HG03108 (cell line): ENCODE measurements around the gene KIAA1671.
"Not testable (repeated sequence)": the region's sequence is repeated elsewhere in the genome, so short reads cannot be mapped to it uniquely, and the experiment has no call there.

ENCODE experiments used
- ATAC-seq: cut with Tn5 transposase; IDR thresholded peaks from one replicate; pipeline ENCODE4 v1.9.1; 2021; ENCODE audit warnings: moderate library complexity; ENCODE audit not compliant: unreplicated experiment

The KIAA1671 gene

DNA sequence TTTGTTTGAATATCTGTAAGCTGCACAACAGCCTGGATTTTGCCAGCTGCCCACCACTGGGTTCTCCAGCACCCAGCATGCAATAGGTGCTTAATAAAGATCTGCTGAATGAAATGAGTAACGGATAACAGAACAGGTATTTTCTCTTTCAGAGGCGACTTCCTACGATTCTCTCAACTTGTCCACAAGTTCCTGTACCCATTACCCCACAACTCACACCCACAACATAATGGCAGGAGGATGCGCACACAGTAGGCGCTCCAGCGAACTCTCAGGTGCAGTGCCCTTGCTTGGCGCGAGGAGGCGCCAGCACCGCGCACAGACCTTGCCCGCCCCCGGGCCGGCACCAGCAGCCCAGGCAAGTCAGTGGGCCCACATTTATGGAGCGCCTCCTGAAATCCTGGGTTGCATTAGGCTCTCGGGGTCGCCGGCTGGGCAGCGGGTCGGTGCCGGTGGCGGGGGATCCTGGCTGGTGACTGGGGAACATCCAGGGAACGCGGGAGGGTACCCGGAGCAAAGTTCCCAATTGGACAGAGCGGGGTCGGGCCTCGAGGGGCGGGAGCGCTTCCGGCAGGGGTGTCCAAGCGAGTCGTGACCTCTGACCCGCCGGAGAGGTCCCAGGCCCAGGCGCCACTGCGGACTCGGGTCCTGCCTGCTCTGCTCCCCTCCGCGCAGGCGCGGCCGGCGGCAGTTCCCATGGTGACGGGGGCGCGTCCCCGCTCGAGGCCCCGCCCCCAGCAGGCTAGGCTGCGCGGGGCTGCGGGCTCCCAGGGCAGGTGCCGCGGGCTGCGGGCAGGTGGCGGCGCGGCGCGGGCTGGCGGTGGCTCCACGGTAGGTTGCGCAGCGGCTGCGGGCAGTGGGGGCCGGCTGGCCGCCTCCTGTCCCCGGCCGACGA is at the start of gene KIAA1671:
Gene KIAA1671, plus strand, starts transcription at position 775 of the 895 bp plus-strand sequence. CDS start 75,284 bp downstream, outside the sequence.
- no peak for ATAC-seq

DNA sequence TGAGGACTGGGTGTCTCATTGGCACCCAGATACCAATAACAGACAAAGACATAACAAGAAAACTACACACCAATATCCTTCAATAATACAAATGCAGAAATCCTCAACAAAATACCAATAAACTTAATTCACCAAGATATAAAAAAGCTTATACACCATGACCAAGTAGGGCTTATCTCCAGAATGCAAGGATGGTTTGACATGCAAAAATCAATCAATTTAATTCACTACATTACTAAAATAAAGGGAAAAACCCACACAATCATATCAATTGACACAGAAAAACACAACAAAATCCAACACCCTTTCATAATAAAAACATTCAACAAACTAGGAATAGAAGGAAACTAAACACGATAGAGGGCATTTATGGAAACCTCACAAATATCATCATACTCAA is 46.6 kb upstream of the KIAA1671 start:
- no peak for ATAC-seq

DNA sequence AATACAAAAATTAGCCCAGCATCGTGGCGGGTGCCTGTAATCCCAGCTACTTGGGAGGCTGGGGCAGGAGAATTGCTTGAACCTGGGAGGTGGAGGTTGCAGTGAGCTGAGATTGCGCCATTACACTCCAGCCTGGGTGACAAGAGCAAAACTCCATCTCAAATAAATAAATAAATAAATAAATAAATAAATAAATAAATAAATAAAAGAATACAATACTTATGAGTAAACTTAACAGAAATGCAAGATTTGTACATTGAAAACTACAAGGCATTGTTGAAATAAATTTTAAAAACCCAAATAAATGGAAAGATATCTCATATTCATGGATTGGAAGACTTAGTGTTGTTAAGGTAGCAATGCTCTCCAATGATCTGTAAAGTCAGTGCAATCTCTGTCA is 45.4 kb upstream of the KIAA1671 start:
- ATAC-seq: not testable (repeated sequence)

DNA sequence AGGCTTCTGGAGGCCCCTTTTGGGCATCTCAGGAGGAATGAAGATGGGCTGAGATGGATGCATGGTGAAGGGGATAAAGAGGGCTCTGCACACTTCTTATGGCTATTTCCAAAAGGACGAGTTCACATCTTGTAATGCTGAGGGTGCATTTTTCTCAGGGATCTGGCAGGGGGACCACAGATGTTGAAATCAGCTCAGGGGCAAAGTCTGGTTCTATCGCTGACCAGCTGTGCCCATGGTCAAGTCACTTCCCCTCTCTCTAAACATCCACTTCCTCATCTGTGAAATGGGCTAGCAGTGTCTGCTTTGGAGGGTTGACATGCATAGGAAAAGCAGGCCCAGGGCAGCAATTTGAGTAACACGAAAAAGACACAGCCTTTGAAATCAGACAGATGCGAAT is 32.5 kb upstream of the KIAA1671 start:
- no peak for ATAC-seq

DNA sequence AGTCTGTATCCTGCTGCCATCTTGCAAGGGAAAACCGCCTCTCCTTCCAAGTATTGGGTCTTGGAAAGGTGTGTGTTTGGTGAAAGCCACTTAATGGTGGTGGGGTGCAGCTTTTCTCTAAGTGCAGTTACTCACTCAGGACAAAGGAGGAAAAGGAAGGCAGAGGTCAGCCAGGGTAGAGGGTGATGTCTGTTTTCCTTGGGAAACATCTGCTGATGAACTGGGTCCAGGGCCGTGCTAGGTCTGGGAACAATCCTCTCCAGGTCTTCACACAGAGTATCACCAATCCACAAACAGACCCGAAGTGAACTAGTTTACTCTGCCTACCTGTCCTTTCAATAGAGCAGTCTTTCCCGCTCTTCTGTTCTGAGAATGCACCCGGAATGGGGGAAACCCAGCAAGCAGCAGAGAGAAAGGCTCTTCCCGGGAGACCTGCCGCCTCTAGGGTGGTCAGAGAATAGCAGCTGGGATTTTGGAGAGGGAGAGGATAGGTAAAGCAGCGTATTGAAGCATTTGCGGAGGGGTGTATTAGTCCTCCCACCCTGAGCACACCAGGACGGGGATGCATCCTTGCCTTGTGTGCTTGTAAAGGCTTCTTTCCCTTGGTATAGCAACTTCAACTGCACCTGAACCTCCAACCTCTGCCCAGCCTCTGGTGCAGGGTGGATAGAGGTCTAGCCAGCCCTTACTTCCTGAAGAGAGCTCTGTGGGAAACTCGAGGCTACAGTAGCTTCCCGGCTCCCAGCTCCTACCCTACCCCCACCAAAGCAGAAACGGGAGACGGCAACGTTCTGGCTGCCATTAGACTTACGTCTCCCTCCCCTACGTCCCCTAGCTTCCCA is 26.7 kb upstream of the KIAA1671 start:
- no peak for ATAC-seq

DNA sequence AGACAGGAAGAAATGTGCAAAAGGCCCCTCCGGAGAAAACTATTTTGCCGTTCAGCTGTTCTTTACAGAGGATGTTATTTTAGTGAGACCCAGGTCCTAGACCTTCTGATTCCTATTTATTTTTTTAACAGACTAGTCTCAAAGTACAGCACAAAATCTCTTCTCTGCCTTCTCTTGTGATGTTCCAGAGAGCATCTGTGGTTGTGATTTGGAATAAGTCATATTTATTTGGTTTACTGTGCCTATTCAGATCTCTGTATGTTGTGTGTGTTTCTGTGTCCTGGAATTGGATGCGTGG is 26.1 kb upstream of the KIAA1671 start:
- ATAC-seq: no peak

DNA sequence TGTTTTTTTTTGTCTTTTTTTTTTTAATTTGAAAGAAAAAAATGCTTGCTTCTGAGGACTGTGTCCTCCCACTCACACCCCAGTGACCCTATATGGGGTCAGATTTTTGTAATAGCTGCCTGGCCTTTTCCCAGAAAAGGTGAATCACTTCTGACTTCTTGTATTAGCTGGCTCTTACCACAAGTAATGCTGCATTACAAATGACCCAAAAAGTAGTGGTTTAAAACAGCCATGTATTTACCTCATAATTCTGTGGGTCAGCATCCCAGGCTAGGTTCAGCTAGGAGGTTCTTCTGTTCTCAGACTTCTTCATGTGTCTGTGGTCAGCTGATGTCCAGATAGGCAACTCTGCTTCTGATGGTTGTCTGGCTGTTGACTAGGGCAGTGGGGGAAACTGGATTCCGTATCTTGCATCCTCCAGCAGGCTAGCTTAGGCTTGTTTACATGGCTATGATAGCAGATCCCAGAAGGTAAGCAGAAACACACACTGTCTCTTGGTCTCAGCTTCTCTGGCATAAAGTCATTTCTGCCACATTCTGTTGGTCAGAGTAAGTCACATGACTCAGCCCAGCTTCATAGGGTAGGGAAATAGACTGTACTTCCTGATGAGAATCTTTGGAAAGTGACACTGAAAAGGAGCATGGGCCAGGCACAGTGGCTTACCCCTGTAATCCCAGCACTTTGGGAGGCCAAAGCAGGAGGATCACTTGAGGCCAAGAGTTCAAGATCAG is 25.5 kb upstream of the KIAA1671 start:
- no peak for ATAC-seq

DNA sequence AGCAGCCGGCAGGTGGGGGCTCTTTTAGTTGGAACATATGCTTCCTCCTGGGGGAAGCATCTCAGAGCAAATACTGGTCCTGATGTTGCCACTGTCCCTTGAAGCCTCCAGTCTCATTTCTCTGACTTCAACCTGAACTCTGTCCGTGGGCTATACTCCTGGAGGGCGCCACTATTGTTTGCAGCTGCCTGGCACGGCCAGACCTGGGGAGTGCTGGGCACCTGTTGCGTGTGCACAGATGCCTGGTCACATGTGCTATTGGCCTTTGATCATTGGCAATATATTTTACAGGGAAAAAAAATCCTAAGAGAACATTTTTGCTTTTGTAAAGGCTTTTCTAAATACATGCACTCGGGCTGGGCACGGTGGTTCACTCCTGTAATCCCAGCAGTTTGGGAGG is 24.2 kb upstream of the KIAA1671 start:
- no peak for ATAC-seq

DNA sequence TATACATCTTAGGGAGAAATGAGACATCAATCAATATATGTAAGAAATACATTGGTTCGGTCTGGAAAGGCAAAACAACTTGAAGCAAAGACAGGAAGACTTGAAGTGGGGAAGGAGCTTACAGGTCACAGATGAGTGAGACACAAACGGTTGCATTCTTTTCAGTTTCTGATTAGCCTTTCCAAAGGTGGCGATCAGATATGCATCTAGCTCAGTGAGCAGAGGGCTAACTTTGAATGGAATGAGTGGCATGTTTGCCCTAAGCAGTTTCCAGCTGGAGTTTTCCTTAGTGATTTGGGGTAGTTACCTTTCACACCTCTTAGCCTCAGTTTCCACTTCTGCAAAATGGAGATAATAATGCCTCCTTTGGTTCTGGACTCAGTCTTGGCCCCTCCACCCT is 21.8 kb upstream of the KIAA1671 start:
- ATAC-seq: no peak

DNA sequence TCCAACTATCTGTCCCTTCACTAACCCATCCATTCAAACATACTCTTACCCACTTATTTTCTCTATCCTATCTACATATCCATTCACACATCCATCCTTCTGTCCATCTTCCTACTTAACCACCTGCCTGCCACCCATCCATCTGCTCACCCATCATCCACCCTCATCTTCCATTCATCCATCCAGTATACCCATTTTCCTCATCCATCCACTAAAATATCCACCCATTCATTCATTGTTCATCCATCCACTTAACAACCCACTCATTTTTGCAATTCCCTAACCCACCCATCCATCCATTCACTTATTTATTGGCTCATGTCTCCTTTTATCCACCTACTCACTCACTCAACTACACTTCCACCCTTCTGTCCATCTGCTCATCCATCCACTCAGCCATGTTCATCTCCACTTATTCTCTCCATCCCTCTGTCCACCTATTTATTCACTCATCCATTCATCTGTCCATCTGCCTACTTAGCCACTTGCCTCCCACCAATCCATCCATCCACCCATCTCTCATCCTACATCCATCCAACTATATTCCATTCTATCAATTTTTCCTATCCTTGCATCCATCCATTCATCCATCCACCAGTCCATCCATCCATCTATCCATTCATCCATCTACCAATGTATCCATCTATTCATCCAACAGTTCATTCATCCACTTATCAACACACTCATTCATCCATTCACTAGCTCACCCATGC is 16.6 kb upstream of the KIAA1671 start:
- ATAC-seq: no peak

DNA sequence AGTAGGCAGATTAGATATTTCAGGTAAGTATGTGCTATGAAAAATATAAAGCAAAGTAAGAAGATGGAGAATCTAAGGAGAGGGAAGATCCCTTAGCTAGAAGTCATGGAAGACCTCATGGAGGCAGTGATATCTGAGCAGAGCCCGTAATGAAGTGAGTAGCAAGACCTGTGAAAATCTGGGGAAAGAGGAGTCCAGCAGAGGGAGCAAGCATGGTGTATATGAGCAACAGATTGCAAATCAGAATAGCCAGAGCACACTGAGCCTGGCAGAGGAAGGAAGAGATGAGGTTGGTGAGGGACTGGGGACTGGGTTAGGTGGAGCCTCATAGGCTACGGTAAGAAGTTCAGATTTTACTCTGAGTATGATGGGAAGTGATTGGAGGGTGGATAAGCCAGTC is 15.4 kb upstream of the KIAA1671 start:
- ATAC-seq: no peak

DNA sequence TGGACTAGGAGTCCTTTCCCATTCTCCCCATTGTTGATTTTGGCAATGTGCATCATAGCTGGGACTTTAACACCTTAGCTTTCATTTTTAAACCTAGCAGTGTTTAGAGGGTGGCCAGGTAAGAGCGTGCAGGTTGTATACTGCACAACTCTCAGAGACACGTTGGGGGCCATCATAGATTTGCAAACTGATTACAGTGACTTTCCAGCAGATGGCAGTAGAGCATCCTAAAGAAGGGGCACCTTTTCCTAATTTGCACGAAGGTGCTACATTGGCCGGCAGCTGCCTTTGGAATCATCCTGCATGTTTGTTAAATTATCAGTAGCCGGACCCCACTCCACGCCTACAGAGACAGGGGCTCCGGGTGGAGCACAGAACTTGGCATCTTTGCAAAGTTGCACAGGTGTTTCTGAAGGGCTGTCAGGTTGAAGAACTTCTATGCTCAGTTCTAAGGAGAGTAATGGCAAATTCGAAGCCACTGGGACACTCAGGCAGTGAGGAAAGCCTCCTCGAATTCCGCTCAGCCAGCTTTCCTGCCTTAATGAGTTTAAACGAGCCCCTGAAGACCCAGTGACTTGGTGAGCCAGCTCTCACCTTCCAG is 13.7 kb upstream of the KIAA1671 start:
- ATAC-seq: no peak

DNA sequence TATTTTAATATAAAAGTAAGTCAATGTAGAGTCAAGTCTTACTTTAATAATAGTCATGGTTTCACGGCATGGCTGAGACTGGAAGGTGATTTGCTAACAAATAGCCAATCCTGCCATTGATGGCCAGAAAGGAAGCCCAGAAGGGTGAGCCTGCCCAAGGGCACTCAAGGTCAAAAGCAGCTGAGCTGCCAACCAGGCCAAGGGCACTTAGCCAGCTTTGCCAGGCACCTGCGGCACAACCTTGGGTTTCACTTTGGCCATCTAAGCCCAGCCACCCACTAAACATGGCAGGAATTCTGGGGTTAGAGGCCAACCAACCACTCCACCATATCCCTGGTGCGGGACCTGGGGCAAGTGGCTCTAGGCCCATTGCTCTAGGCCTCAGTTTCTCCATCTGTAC is 10.2 kb upstream of the KIAA1671 start:
- no peak for ATAC-seq

DNA sequence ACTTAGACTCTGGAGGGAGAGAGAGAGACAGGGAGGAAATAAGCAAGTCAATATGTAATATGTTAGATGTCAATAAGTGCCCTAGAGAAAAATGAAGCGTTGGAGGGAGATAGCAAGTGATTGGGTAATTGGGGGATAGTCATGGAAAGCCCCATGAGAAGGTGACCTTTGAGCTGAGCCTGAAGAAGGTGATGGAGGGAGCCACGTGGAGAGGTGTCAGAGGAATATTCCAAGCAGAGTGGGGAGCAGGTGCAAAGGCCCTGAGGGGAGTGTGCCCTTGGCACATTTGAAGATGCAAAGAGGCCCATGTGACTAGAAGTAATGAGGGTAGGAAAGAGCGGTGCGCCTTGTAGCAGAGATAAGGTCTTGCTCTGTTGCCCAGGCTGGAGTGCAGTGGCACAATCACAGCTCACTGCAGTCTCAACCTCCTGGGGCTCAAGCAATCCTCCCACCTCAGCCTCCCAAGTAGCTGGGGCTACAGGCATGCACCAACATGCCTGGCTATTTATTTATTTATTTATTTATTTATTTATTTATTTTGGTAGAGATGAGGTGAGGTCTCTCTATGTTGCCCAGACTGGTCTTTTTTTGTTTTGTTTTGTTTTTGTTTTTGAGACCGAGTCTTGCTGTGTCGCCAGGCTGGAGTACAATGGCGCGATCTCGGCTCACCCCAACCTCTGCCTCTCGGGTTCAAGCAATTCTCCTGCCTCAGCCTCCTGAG is 8.1 kb upstream of the KIAA1671 start:
- no peak for ATAC-seq

DNA sequence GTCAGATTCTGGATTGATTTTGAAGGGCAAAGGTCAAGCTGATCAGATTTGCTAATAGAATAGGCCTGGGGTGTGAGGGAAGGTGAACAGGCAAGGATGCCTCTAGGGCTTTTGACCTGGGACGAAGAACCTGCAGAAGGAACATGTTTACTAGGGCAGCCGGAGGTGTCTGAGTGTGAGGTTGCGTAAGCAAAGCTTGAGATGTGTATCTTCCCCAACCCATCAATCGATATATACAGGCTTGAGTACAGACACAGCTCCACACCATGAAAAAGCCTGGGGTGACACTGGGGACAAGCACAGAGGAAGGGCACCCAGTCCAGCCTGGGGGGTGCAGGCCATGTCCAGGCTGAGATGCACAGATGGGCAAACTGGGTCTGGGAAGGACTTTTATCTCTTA is 7.1 kb upstream of the KIAA1671 start:
- no peak for ATAC-seq

DNA sequence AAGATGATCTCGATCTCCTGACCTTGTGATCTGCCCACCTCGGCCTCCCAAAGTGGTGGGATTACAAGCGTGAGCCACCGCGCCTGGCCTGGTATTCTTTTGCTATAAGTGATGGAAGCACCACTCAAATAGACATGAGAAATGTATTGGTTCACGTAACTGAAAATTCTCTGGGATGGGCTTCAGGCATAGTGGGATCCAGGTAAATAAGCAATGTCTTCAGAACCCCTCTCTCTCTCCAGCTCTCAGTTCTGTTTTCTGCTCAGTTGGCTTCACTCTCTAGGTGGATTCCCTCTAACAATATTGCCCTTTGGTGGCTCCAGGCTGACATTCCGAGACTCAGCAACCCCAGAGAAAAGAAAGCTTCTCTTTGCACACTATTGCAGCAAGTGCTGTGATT is 5.1 kb upstream of the KIAA1671 start:
- no peak for ATAC-seq

DNA sequence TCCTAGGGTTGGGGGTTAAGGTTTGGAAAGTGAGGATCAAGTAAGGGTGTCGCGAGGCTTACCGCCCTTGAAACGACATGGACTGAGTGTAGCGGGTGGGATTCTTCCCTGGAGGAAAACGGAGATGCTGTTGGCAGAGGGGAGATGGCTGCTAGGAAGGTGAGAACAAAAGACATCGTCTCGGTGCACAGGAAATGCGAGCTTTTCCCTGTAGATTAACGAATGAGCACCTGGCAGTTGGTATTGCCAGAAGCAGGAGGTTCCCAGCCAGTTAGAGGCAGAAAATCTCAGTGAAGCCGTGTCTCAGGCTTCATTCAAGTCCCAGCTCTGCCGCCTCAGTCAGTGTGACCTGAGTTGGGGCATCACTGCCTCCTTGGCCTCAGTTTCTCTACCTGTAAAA is 4.6 kb upstream of the KIAA1671 start:
- ATAC-seq: no peak

DNA sequence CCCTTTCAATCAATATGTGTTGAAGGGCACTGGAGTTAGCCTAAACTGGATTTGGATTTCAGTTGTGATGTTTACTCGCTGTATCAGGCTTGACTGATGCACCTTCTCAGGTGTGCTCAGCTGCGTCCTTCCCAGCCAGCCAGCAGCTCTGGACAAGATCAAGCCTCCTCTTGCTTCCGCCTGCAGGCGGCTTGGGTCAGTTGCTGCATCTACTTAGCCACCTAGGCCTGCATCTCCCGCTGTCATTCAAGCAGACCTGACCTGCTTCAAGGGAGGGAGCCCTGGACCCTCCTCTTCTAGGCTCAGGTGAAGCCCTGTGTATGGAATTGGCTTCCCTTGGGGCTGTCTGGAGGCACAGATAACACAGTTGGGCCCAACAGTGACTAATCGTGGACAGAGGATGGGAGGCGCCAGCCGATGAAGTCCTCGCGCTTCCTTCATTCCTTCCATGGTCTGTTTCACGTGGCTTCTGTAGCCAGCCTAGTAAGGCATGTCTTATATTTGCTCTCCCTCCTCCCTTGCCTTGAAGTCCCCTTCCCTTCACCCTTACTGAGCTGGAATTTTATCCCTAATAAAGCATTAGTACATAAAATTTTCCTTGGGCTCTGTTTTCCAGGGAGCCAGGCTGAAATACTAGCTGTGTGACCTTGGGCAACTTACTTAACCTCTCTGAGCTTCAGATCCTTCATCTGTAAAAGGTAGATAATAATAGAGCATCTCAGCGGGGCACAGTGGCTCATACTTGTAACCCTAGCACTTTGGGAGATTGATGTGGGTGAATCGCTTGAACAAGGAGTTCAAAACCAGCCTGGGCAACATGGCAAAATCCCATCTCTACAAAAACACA is 3.9 kb upstream of the KIAA1671 start:
- no peak for ATAC-seq
